Measurements from ENCODE around the gene BTBD9. TPM values are rescaled to one million over a fixed set of nuclear protein-coding genes. Genes with fewer than 3 reads are reported as not detected.

The BTBD9 gene
- total RNA-seq (2022) (19.4 and 21.8 TPM in 2 replicates), Bru-seq, nascent RNA (percentile 68 among the genes with signal in this experiment), BruChase-seq, experiment 1, labeled RNA remaining after a 6-hour chase (percentile 67 among the genes with signal in this experiment), BruChase-seq, experiment 2, labeled RNA remaining after a 2-hour chase (percentile 62 among the genes with signal in this experiment)
- long read RNA-seq, partial matches to known transcripts, result 2 of 10 reads
- long read RNA-seq, other reads (novel, unspliced or antisense), result 8 of 10 reads

- peaks cover 20% of the 10 kb centered on the region for H3K36me3 Mint-ChIP-seq (ENCODE audit: insufficient read depth, unreplicated experiment)
- intact Hi-C loops (cut with micrococcal nuclease; ENCODE audit: unreplicated experiment), result no loop called here
- CTCF ChIA-PET, result interaction anchor here (0.6 to 1.0 kb wide), 6 partner anchors 11 to 857 kb away, joined by 3 to 6 read pairs (median 4); no protein-coding TSS in a partner anchor
- no peak for TF ChIP-seq CTCF (IDR thresholded peaks at IDR 0.05; ENCODE audit: unreplicated experiment)
- peaks cover 39% of the 10 kb centered on the region for H3K4me1 Mint-ChIP-seq (ENCODE audit: low read depth, unreplicated experiment)
- DNase-seq, result peak; percentile 83
- H3K27me3 Mint-ChIP-seq (ENCODE audit: unreplicated experiment), result no peaks in the 10 kb centered on the region
- H3K9me3 Mint-ChIP-seq (ENCODE audit: low read depth, unreplicated experiment), result no peaks in the 10 kb centered on the region
- H3K4me3 Mint-ChIP-seq (ENCODE audit: low read depth, unreplicated experiment), result peak within 1 kb of the TSS; percentile 80
- peak within 1 kb of the TSS; percentile 68 for H3K27ac Mint-ChIP-seq (ENCODE audit: unreplicated experiment)
- no TSS peak for BruUV-seq (replicated peaks)
These were observed at the start of gene BTBD9 for GRCh38 chr6:38639498-38640215. BTBD9 (minus strand) TSS chr6:38639929.

- intact Hi-C loops (cut with micrococcal nuclease; ENCODE audit: unreplicated experiment), result no loop called here
- TF ChIP-seq CTCF (IDR thresholded peaks at IDR 0.05; ENCODE audit: unreplicated experiment), result no peak
- BruUV-seq (replicated peaks), result no TSS peak
- Mint-ChIP-seq H3K4me3 (ENCODE audit: low read depth, unreplicated experiment) (no peak overlapping the region), H3K36me3 (ENCODE audit: insufficient read depth, unreplicated experiment) (peaks cover 5% of the 10 kb centered on the region), H3K27me3 (ENCODE audit: unreplicated experiment) (no peaks in the 10 kb centered on the region), H3K27ac (ENCODE audit: unreplicated experiment) (no peak overlapping the region), H3K4me1 (ENCODE audit: low read depth, unreplicated experiment) (peaks cover 15% of the 10 kb centered on the region), H3K9me3 (ENCODE audit: low read depth, unreplicated experiment) (no peaks in the 10 kb centered on the region)
- CTCF ChIA-PET, result interaction anchor here (0.5 kb wide), 1 partner anchor 84 kb away, joined by 3 read pairs; no protein-coding TSS in a partner anchor
- no peak for DNase-seq
These were observed 48.9 kb upstream of the BTBD9 start for GRCh38 chr6:38688579-38689087.

GRCh38 chr6:38687549-38687948 is 47.8 kb upstream of the BTBD9 start:
- no TSS peak for BruUV-seq (replicated peaks)
- no peaks in the 10 kb centered on the region for H3K9me3 Mint-ChIP-seq (ENCODE audit: low read depth, unreplicated experiment)

GRCh38 chr6:38687043-38687353 is 47.3 kb upstream of the BTBD9 start:
- no peak overlapping the region for H3K27ac Mint-ChIP-seq (ENCODE audit: unreplicated experiment)
- H3K9me3 Mint-ChIP-seq (ENCODE audit: low read depth, unreplicated experiment), result no peaks in the 10 kb centered on the region
- peaks cover 5% of the 10 kb centered on the region for H3K36me3 Mint-ChIP-seq (ENCODE audit: insufficient read depth, unreplicated experiment)
- peaks cover 15% of the 10 kb centered on the region for H3K4me1 Mint-ChIP-seq (ENCODE audit: low read depth, unreplicated experiment)
- CTCF ChIA-PET, result interaction anchor here (0.5 kb wide), 1 partner anchor 171 kb away, joined by 3 read pairs; no protein-coding TSS in a partner anchor
- BruUV-seq (replicated peaks), result no TSS peak
- no peaks in the 10 kb centered on the region for H3K27me3 Mint-ChIP-seq (ENCODE audit: unreplicated experiment)
- no peak for DNase-seq
- H3K4me3 Mint-ChIP-seq (ENCODE audit: low read depth, unreplicated experiment), result no peak overlapping the region
- intact Hi-C loops (cut with micrococcal nuclease; ENCODE audit: unreplicated experiment), result no loop called here
- TF ChIP-seq CTCF (IDR thresholded peaks at IDR 0.05; ENCODE audit: unreplicated experiment), result no peak

More at GRCh38 chr6:38687549-38687948, 47.8 kb upstream of the BTBD9 start:
- Mint-ChIP-seq H3K4me1 (ENCODE audit: low read depth, unreplicated experiment) (peaks cover 15% of the 10 kb centered on the region), H3K36me3 (ENCODE audit: insufficient read depth, unreplicated experiment) (peaks cover 5% of the 10 kb centered on the region), H3K27me3 (ENCODE audit: unreplicated experiment) (no peaks in the 10 kb centered on the region), H3K27ac (ENCODE audit: unreplicated experiment) (no peak overlapping the region), H3K4me3 (ENCODE audit: low read depth, unreplicated experiment) (no peak overlapping the region)
- no peak for TF ChIP-seq CTCF (IDR thresholded peaks at IDR 0.05; ENCODE audit: unreplicated experiment)
- intact Hi-C loops (cut with micrococcal nuclease; ENCODE audit: unreplicated experiment), result no loop called here
- CTCF ChIA-PET, result interaction anchor here (0.7 kb wide), 1 partner anchor 9 kb away, joined by 3 read pairs; no protein-coding TSS in a partner anchor
- DNase-seq, result no peak

Data from Calu3 (cell line).